GM21390 (cell line): ENCODE data around the gene SLC25A11.

Source experiments
- ATAC-seq: cut with Tn5 transposase; IDR thresholded peaks from one replicate; pipeline ENCODE4 v1.9.1; 2021; ENCODE audit not compliant: unreplicated experiment

Gene SLC25A11

GRCh38 chr17:4896332-4897197 is 43.3 kb downstream of the SLC25A11 start:
- ATAC-seq, result no peak

- ATAC-seq, result no peak
These were observed 44.1 kb downstream of the SLC25A11 start for GRCh38 chr17:4895657-4896331.

- ATAC-seq, result no peak
These were observed 44.7 kb downstream of the SLC25A11 start for GRCh38 chr17:4895121-4895520.

- ATAC-seq, result no peak
These were observed 45.9 kb downstream of the SLC25A11 start for GRCh38 chr17:4893721-4894560.

- ATAC-seq, result no peak
These were observed 46.6 kb downstream of the SLC25A11 start for GRCh38 chr17:4893272-4893671.

GRCh38 chr17:4892499-4893221 is 47.2 kb downstream of the SLC25A11 start:
- no peak for ATAC-seq

GRCh38 chr17:4891411-4892410 is 48.1 kb downstream of the SLC25A11 start:
- no peak for ATAC-seq

GRCh38 chr17:4887581-4887980 is 52.3 kb downstream of the SLC25A11 start:
- ATAC-seq, result no peak
